WTC11 (cell line): Measurements from ENCODE around the gene ZBTB8A. TPM values are rescaled to one million over a fixed set of nuclear protein-coding genes. Genes with fewer than 3 reads are reported as not detected.

Experiments
- ATAC-seq: fragments of 200-7000 bp; cut with Tn5 transposase; 2 replicates; pipeline ENCODE4 v1.10.0; 2021; ENCODE audit warnings: mild to moderate bottlenecking, moderate library complexity
- CTCF ChIA-PET: fragments of 300-600 bp; sonication (Branson Sonifier 250); formaldehyde crosslinking; loops from one replicate; lab custom pipeline; 2021; ENCODE audit warnings: antibody characterized with exemption; lab: Charles Lee
- POLR2A ChIA-PET: fragments of 350-600 bp; sonication (Branson Sonifier 250); formaldehyde crosslinking; loops from one replicate; lab custom pipeline; 2021; ENCODE audit warnings: antibody characterized with exemption; lab: Charles Lee
- DNase-seq: peaks from one replicate; pipeline ENCODE4 v3.0.0; 2021; ENCODE audit warnings: low spot score
- H3K27ac Mint-ChIP-seq: 2 replicates; pipeline ENCODE4 v1.8.0; 2021; ENCODE audit warnings: mixed read lengths
- H3K27me3 Mint-ChIP-seq: 2 replicates; pipeline ENCODE4 v1.8.0; 2021; ENCODE audit warnings: low read depth, mild to moderate bottlenecking, moderate library complexity, mixed read lengths
- H3K36me3 Mint-ChIP-seq: 2 replicates; pipeline ENCODE4 v1.8.0; 2021; ENCODE audit warnings: mixed read lengths
- H3K4me1 Mint-ChIP-seq: 2 replicates; pipeline ENCODE4 v1.8.0; 2022; ENCODE audit warnings: mixed read lengths
- H3K4me3 Mint-ChIP-seq: 2 replicates; pipeline ENCODE4 v1.8.0; 2021; ENCODE audit warnings: mild to moderate bottlenecking, moderate library complexity, mixed read lengths
- H3K9me3 Mint-ChIP-seq: 2 replicates; pipeline ENCODE4 v1.8.0; 2021; ENCODE audit warnings: mixed read lengths
- ETV6 ChIP-seq: sonication (generic); formaldehyde crosslinking; IDR thresholded peaks from 2 replicates; pipeline ENCODE4 v1.8.1; 2022; ENCODE audit warnings: mild to moderate bottlenecking, missing genetic modification reagents
- GABPB1 ChIP-seq: sonication (generic); formaldehyde crosslinking; IDR thresholded peaks from 2 replicates; pipeline ENCODE4 v1.8.1; 2023; ENCODE audit warnings: mild to moderate bottlenecking, missing genetic modification reagents
- JAZF1 ChIP-seq: fragments of 250-450 bp; sonication (Bioruptor Pico); IDR thresholded peaks from 2 replicates; pipeline ENCODE4 v1.9.0; 2021; ENCODE audit warnings: moderate library complexity, mild to moderate bottlenecking, inconsistent platforms
- NFATC4 ChIP-seq: fragments of 250-450 bp; sonication (Bioruptor Pico); IDR thresholded peaks from 2 replicates; pipeline ENCODE4 v1.9.0; 2021; ENCODE audit warnings: mild to moderate bottlenecking
- SP1 ChIP-seq: sonication (generic); formaldehyde crosslinking; conservative IDR thresholded peaks from 2 replicates; pipeline ENCODE4 v1.8.1; 2022; ENCODE audit warnings: missing genetic modification reagents
- TCF7 ChIP-seq: sonication (generic); formaldehyde crosslinking; IDR thresholded peaks from 2 replicates; pipeline ENCODE4 v1.8.0; 2022; ENCODE audit warnings: mild to moderate bottlenecking, low read depth, missing genetic modification reagents, moderate library complexity
- ZNF138 ChIP-seq: sonication (generic); formaldehyde crosslinking; conservative IDR thresholded peaks from 2 replicates; pipeline ENCODE4 v1.8.1; 2022; ENCODE audit warnings: mild to moderate bottlenecking, moderate library complexity, missing genetic modification reagents
- total RNA-seq: library from RNA; stranded (reverse); gene quantifications from 3 replicates; pipeline ENCODE4 v1.2.3, GENCODE V29; 2021
- TF ChIP-seq, protein P1 (sequence below): sonication (generic); formaldehyde crosslinking; IDR thresholded peaks from 2 replicates; pipeline ENCODE4 v1.8.0; 2023; ENCODE audit warnings: mild to moderate bottlenecking, missing genetic modification reagents
- TF ChIP-seq, protein P2 (sequence below): fragments of 250-450 bp; sonication (Bioruptor Pico); IDR thresholded peaks from 2 replicates; pipeline ENCODE4 v1.9.0; 2021; ENCODE audit warnings: mild to moderate bottlenecking
- TF ChIP-seq, protein P3 (sequence below): sonication (generic); formaldehyde crosslinking; IDR thresholded peaks from 2 replicates; pipeline ENCODE4 v1.8.0; 2022; ENCODE audit warnings: mild to moderate bottlenecking, missing genetic modification reagents
- TF ChIP-seq, protein P4 (sequence below): sonication (generic); formaldehyde crosslinking; IDR thresholded peaks from 2 replicates; pipeline ENCODE4 v1.8.1; 2022; ENCODE audit warnings: mild to moderate bottlenecking, moderate library complexity, missing genetic modification reagents
- TF ChIP-seq, protein P5 (sequence below): fragments of 250-450 bp; sonication (Bioruptor Pico); IDR thresholded peaks from 2 replicates; pipeline ENCODE4 v1.9.0; 2021; ENCODE audit warnings: moderate library complexity, mild to moderate bottlenecking, inconsistent platforms, borderline replicate concordance

Gene ZBTB8A
- total RNA-seq, 1 experiment from 2014 or later = 7.7 TPM

DNA sequence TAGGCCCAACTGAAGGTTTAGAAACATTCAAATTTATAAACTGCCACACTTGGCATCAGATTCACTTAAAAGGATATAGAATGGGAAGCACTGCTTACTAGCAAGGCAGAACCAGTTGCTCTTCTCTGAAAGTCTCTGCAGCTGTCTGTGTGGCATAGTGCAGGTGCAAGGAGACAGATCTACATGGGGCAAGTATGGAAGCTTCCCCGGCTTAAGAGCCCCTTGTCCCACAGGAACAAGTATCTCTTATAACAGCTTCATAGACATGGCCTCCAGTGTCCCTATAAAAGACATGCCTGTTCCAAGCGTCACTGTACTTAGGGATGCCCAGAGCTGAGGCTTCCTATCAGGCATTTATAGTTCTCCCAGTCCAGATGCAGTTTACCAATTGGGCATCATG is 47.8 kb upstream of the ZBTB8A start (continued):
- TF ChIP-seq JAZF1 = no peak

DNA sequence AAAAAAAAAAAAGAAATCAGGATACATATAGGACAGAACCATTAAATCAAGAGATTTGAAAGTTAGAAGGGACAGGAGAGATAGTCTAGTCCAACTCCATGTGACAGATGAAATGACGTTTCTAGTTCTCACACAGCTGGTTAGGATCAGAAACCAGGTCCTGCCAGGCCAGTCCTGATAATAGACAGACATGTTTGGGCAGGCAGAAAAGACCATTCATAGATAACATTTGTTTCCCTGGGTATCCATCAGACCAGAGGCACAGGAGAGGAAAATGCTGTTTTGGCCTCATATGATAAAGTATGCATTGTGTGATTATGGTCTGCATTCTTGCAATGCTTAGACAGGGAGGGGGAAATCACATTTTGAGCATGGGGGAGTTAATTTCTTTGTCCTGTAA is 45.0 kb upstream of the ZBTB8A start:
- DNase-seq (no peak), ATAC-seq (no peak)
- no peaks in the 10 kb centered on the region for H3K27me3 Mint-ChIP-seq
- 0 out of 2 replicates have a peak, but pooled peaks cover 2% of the 10 kb centered on the region for H3K36me3 Mint-ChIP-seq
- no peak for TF ChIP-seq NFATC4 (CRISPR knock-in tag)
- TF ChIP-seq, protein P1, sequence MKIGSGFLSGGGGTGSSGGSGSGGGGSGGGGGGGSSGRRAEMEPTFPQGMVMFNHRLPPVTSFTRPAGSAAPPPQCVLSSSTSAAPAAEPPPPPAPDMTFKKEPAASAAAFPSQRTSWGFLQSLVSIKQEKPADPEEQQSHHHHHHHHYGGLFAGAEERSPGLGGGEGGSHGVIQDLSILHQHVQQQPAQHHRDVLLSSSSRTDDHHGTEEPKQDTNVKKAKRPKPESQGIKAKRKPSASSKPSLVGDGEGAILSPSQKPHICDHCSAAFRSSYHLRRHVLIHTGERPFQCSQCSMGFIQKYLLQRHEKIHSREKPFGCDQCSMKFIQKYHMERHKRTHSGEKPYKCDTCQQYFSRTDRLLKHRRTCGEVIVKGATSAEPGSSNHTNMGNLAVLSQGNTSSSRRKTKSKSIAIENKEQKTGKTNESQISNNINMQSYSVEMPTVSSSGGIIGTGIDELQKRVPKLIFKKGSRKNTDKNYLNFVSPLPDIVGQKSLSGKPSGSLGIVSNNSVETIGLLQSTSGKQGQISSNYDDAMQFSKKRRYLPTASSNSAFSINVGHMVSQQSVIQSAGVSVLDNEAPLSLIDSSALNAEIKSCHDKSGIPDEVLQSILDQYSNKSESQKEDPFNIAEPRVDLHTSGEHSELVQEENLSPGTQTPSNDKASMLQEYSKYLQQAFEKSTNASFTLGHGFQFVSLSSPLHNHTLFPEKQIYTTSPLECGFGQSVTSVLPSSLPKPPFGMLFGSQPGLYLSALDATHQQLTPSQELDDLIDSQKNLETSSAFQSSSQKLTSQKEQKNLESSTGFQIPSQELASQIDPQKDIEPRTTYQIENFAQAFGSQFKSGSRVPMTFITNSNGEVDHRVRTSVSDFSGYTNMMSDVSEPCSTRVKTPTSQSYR (CRISPR knock-in tag) = no peak
- TF ChIP-seq, protein P2, sequence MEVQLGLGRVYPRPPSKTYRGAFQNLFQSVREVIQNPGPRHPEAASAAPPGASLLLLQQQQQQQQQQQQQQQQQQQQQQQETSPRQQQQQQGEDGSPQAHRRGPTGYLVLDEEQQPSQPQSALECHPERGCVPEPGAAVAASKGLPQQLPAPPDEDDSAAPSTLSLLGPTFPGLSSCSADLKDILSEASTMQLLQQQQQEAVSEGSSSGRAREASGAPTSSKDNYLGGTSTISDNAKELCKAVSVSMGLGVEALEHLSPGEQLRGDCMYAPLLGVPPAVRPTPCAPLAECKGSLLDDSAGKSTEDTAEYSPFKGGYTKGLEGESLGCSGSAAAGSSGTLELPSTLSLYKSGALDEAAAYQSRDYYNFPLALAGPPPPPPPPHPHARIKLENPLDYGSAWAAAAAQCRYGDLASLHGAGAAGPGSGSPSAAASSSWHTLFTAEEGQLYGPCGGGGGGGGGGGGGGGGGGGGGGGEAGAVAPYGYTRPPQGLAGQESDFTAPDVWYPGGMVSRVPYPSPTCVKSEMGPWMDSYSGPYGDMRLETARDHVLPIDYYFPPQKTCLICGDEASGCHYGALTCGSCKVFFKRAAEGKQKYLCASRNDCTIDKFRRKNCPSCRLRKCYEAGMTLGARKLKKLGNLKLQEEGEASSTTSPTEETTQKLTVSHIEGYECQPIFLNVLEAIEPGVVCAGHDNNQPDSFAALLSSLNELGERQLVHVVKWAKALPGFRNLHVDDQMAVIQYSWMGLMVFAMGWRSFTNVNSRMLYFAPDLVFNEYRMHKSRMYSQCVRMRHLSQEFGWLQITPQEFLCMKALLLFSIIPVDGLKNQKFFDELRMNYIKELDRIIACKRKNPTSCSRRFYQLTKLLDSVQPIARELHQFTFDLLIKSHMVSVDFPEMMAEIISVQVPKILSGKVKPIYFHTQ = no peak
- TF ChIP-seq TCF7 = no peak
- no peaks in the 10 kb centered on the region for H3K9me3 Mint-ChIP-seq
- POLR2A ChIA-PET = no interaction called here
- peak overlapping the region; percentile 89 for H3K27ac Mint-ChIP-seq
- CTCF ChIA-PET = interaction anchor here (1.0 to 1.6 kb wide), 2 partner anchors 26 to 100 kb away, joined by 7 to 9 read pairs; partner anchors contain the start of gene BSDC1
- 0 out of 2 replicates have a peak, but pooled peaks cover 4% of the 10 kb centered on the region for H3K4me1 Mint-ChIP-seq
- no peak overlapping the region for H3K4me3 Mint-ChIP-seq

DNA sequence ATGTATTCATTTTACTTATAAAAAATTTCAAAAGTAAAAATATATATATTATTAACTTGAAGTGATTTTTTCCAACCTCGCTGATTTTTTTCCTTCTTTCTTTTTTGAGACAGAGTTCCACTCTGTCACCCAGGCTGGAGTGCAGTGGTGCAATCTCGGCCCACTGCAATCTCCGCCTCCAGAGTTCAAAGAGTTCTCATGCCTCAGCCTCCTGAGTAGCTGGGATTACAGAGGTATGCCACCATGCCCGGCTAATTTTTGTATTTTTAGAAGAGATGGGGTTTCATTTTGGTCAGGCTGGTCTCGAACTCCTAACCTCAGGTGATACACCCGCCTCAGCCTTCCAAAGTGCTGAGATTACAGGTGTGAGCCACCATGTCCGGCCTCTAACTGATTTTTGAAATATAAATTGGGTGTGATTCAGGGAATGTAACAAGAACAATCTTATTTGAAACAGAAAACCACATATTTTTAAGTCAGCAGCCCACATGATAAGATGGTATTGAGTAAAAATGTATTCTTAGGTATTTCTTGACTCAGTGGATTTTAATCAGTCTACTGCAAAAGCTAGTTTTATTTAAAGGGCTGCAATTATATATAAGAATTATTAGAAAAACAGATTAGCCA is 44.4 kb upstream of the ZBTB8A start:
- Mint-ChIP-seq H3K9me3 (no peaks in the 10 kb centered on the region), H3K4me3 (no peak overlapping the region), H3K27me3 (no peaks in the 10 kb centered on the region), H3K4me1 (0 out of 2 replicates have a peak, but pooled peaks cover 7% of the 10 kb centered on the region)
- CTCF ChIA-PET = interaction anchor here (1.6 kb wide), 1 partner anchor 26 kb away, joined by 9 read pairs; no protein-coding TSS in a partner anchor
- DNase-seq (no peak), ATAC-seq (no peak)
- no peak for TF ChIP-seq SP1 (CRISPR knock-in tag)
- TF ChIP-seq, all 79 proteins: peak for 0
- Mint-ChIP-seq H3K27ac (no peak overlapping the region), H3K36me3 (no peaks in the 10 kb centered on the region)
- POLR2A ChIA-PET = no interaction called here

DNA sequence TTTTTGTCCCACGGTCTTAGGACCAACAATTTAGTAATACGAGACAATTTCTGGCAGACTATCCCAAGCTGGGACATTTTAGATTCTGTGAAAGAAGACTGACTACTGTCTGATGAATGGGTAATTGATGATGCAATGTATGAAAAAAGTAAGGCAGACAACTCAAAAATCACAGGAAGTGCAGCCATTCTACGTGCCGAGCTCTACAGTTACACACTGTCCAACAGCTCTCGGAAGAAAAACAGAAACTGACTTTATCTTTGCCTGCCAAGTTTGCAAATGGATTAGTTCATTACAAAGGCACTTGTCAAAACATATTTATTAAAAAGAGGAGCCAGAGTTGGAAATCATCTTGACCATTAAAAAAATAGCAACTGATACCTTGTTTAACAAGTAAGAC is 43.1 kb upstream of the ZBTB8A start:
- 0 out of 2 replicates have a peak, but pooled peaks have one; percentile 56 for TF ChIP-seq GABPB1
- TF ChIP-seq, protein P3, sequence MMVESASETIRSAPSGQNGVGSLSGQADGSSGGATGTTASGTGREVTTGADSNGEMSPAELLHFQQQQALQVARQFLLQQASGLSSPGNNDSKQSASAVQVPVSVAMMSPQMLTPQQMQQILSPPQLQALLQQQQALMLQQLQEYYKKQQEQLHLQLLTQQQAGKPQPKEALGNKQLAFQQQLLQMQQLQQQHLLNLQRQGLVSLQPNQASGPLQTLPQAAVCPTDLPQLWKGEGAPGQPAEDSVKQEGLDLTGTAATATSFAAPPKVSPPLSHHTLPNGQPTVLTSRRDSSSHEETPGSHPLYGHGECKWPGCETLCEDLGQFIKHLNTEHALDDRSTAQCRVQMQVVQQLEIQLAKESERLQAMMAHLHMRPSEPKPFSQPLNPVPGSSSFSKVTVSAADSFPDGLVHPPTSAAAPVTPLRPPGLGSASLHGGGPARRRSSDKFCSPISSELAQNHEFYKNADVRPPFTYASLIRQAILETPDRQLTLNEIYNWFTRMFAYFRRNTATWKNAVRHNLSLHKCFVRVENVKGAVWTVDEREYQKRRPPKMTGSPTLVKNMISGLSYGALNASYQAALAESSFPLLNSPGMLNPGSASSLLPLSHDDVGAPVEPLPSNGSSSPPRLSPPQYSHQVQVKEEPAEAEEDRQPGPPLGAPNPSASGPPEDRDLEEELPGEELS (CRISPR knock-in tag) = no peak
- no peak overlapping the region; the same call in 1 of the 2 replicates for H3K27ac Mint-ChIP-seq
- no peak overlapping the region for H3K4me3 Mint-ChIP-seq
- ATAC-seq = no peak
- POLR2A ChIA-PET = interaction anchor here (1.1 kb wide), 1 partner anchor 155 kb away, joined by 3 read pairs; the partner anchor contains the start of gene RBBP4
- CTCF ChIA-PET = interaction anchor here (0.5 to 1.2 kb wide), 3 partner anchors 24 to 1094 kb away, joined by 3 to 5 read pairs (median 3); no protein-coding TSS in a partner anchor
- no peaks in the 10 kb centered on the region for H3K36me3 Mint-ChIP-seq
- peaks cover 10% of the 10 kb centered on the region for H3K4me1 Mint-ChIP-seq
- H3K9me3 Mint-ChIP-seq = no peaks in the 10 kb centered on the region
- no peaks in the 10 kb centered on the region for H3K27me3 Mint-ChIP-seq
- DNase-seq = no peak

DNA sequence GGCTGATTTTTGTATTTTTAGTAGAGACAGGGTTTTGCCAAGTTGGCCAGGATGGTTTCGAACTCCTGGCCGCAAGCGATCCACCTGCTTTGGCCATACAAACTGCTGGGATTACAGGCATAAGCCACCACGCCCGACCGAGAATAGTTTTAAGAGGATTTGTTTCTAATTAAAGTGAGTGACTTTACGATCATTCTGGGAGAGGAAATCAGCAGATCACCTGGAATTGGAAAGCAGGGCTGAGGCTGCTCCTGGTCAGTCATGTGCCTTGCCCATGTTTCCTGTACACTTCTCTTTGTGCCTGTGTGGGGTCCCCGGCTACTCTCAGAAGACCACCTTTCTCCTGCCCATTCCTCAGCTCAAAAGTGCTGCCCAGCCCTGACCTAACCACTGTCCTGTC is 40.5 kb upstream of the ZBTB8A start:
- Mint-ChIP-seq H3K36me3 (no peaks in the 10 kb centered on the region), H3K27ac (peak overlapping the region; percentile 20), H3K27me3 (no peaks in the 10 kb centered on the region), H3K4me1 (peaks cover 12% of the 10 kb centered on the region), H3K4me3 (peak overlapping the region; percentile 90), H3K9me3 (no peaks in the 10 kb centered on the region)
- ATAC-seq = no peak
- ChIA-PET CTCF (interaction anchor here (1.1 to 1.4 kb wide), 2 partner anchors 22 to 218 kb away, joined by 7 to 11 read pairs; no protein-coding TSS in a partner anchor), POLR2A (no interaction called here)
- TF ChIP-seq, protein P4, sequence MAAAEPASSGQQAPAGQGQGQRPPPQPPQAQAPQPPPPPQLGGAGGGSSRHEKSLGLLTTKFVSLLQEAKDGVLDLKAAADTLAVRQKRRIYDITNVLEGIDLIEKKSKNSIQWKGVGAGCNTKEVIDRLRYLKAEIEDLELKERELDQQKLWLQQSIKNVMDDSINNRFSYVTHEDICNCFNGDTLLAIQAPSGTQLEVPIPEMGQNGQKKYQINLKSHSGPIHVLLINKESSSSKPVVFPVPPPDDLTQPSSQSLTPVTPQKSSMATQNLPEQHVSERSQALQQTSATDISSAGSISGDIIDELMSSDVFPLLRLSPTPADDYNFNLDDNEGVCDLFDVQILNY (CRISPR knock-in tag) = no peak
- no peak for TF ChIP-seq ETV6
- TF ChIP-seq, protein P5, sequence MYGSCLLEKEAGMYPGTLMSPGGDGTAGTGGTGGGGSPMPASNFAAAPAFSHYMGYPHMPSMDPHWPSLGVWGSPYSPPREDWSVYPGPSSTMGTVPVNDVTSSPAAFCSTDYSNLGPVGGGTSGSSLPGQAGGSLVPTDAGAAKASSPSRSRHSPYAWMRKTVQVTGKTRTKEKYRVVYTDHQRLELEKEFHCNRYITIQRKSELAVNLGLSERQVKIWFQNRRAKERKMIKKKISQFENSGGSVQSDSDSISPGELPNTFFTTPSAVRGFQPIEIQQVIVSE = no peak
- TF ChIP-seq ZNF138 (CRISPR knock-in tag) = no peak
- no peak for DNase-seq
